ENCODE measurements around the gene PROKR2. TPM values are rescaled to one million over a fixed set of nuclear protein-coding genes. Genes with fewer than 3 reads are reported as not detected.

PROKR2 gene
- total RNA-seq, 2 experiments from 2014 or later: not detected

- peaks cover 23% of the 10 kb centered on the region for H3K27me3 Mint-ChIP-seq
- H3K27ac Mint-ChIP-seq: no peak overlapping the region
- no peaks in the 10 kb centered on the region for H3K4me1 Mint-ChIP-seq
- DNase-seq: no peak
- no peaks in the 10 kb centered on the region for H3K36me3 Mint-ChIP-seq (ENCODE audit: low read depth)
- ChIA-PET POLR2A (no interaction called here), CTCF (no interaction called here)
- H3K9me3 Mint-ChIP-seq: no peaks in the 10 kb centered on the region
- H3K4me3 Mint-ChIP-seq: no peak overlapping the region
These were observed 49.7 kb downstream of the PROKR2 start for GRCh38 chr20:5267092-5267491.

Other genes with a start within 250 kb of the PROKR2 start
- gene TMEM230, start 203.9 kb downstream of the PROKR2 start, total RNA-seq: 10 to 100 TPM; 82.4 to 83.6 TPM
- 100 to 1,000 TPM; 512 to 559 TPM for gene PCNA, start 197.0 kb downstream of the PROKR2 start, total RNA-seq
- gene CDS2, start 189.9 kb downstream of the PROKR2 start, total RNA-seq: 10 to 100 TPM; 54.5 to 58.4 TPM